T-helper 2 cell treated with Interferon-gamma antibody and Interleukin-4, amounts not matched to agents 5 μg/mL and 100 μg/mL, for 36 hours (primary cell): ENCODE measurements around the gene RERE.
"Not testable (repeated sequence)": the region's sequence is repeated elsewhere in the genome, so short reads cannot be mapped to it uniquely, and the experiment has no call there.

Source experiments
- DNase-seq: peaks from one replicate; pipeline ENCODE4 v3.0.0; 2021; ENCODE audit warnings: low spot score
- H3K27ac Mint-ChIP-seq: one replicate; pipeline ENCODE4 v1.8.0; 2021; ENCODE audit warnings: mild to moderate bottlenecking, mixed read lengths
- H3K27me3 Mint-ChIP-seq: one replicate; pipeline ENCODE4 v1.8.0; 2021; ENCODE audit warnings: low read depth, mixed read lengths
- H3K36me3 Mint-ChIP-seq: one replicate; pipeline ENCODE4 v1.8.0; 2021; ENCODE audit warnings: low read depth, mixed read lengths
- H3K4me1 Mint-ChIP-seq: one replicate; pipeline ENCODE4 v1.8.0; 2021; ENCODE audit warnings: low read depth, mixed read lengths
- H3K4me3 Mint-ChIP-seq: one replicate; pipeline ENCODE4 v1.8.0; 2022; ENCODE audit warnings: mild to moderate bottlenecking, moderate library complexity, mixed read lengths
- H3K9me3 Mint-ChIP-seq: one replicate; pipeline ENCODE4 v1.8.0; 2021; ENCODE audit warnings: mixed read lengths

Gene RERE

GRCh38 chr1:8632102-8632501, 185.3 kb downstream of the RERE start:
- no peak for DNase-seq
- Mint-ChIP-seq H3K27ac (no peak overlapping the region), H3K4me3 (no peak overlapping the region), H3K9me3 (no peaks in the 10 kb centered on the region), H3K36me3 (peaks cover 1% of the 10 kb centered on the region), H3K4me1 (peaks cover 32% of the 10 kb centered on the region), H3K27me3 (no peaks in the 10 kb centered on the region)

- no peaks in the 10 kb centered on the region for H3K27me3 Mint-ChIP-seq
- H3K36me3 Mint-ChIP-seq: peaks cover 1% of the 10 kb centered on the region
- H3K27ac Mint-ChIP-seq: no peak overlapping the region
- peaks cover 41% of the 10 kb centered on the region for H3K4me1 Mint-ChIP-seq
- DNase-seq: no peak
- H3K9me3 Mint-ChIP-seq: no peaks in the 10 kb centered on the region
- no peak overlapping the region for H3K4me3 Mint-ChIP-seq
Observed at GRCh38 chr1:8631163-8631562, 186.3 kb downstream of the RERE start.

GRCh38 chr1:8629241-8630091, 188.0 kb downstream of the RERE start:
- Mint-ChIP-seq H3K27me3 (no peaks in the 10 kb centered on the region), H3K4me3 (peak overlapping the region; percentile 37), H3K4me1 (peaks cover 50% of the 10 kb centered on the region), H3K36me3 (peaks cover 8% of the 10 kb centered on the region), H3K9me3 (no peaks in the 10 kb centered on the region), H3K27ac (peak overlapping the region; percentile 61)
- no peak for DNase-seq

- H3K4me1 Mint-ChIP-seq: peaks cover 56% of the 10 kb centered on the region
- peaks cover 9% of the 10 kb centered on the region for H3K36me3 Mint-ChIP-seq
- no peak for DNase-seq
- no peaks in the 10 kb centered on the region for H3K9me3 Mint-ChIP-seq
- no peak overlapping the region for H3K27ac Mint-ChIP-seq
- H3K4me3 Mint-ChIP-seq: no peak overlapping the region
- no peaks in the 10 kb centered on the region for H3K27me3 Mint-ChIP-seq
Observed at GRCh38 chr1:8628606-8629005, 188.8 kb downstream of the RERE start.

- Mint-ChIP-seq H3K27me3 (no peaks in the 10 kb centered on the region), H3K9me3 (no peaks in the 10 kb centered on the region), H3K4me1 (peaks cover 59% of the 10 kb centered on the region), H3K27ac (no peak overlapping the region), H3K36me3 (peaks cover 11% of the 10 kb centered on the region), H3K4me3 (no peak overlapping the region)
- DNase-seq: no peak
Observed at GRCh38 chr1:8627728-8628127, 189.7 kb downstream of the RERE start.

GRCh38 chr1:8625981-8626898, 191.2 kb downstream of the RERE start:
- Mint-ChIP-seq H3K4me3 (no peak overlapping the region), H3K27me3 (no peaks in the 10 kb centered on the region), H3K27ac (no peak overlapping the region), H3K4me1 (peaks cover 53% of the 10 kb centered on the region), H3K9me3 (no peaks in the 10 kb centered on the region), H3K36me3 (peaks cover 11% of the 10 kb centered on the region)
- DNase-seq: no peak

GRCh38 chr1:8625491-8625890, 191.9 kb downstream of the RERE start:
- no peak for DNase-seq
- Mint-ChIP-seq H3K36me3 (peaks cover 11% of the 10 kb centered on the region), H3K4me3 (no peak overlapping the region), H3K4me1 (peaks cover 49% of the 10 kb centered on the region), H3K27ac (peak overlapping the region; percentile 34), H3K27me3 (no peaks in the 10 kb centered on the region), H3K9me3 (no peaks in the 10 kb centered on the region)

- peak overlapping the region; percentile 1 for H3K4me3 Mint-ChIP-seq
- not testable (repeated sequence) for DNase-seq
Observed at GRCh38 chr1:8623651-8624192, 193.7 kb downstream of the RERE start.

GRCh38 chr1:8621785-8622348, 195.6 kb downstream of the RERE start:
- H3K27me3 Mint-ChIP-seq, H3K27ac Mint-ChIP-seq, H3K9me3 Mint-ChIP-seq, DNase-seq, H3K4me3 Mint-ChIP-seq: not testable (repeated sequence)
- Mint-ChIP-seq H3K4me1 (peaks cover 41% of the 10 kb centered on the region), H3K36me3 (peaks cover 12% of the 10 kb centered on the region)

More at GRCh38 chr1:8623651-8624192, 193.7 kb downstream of the RERE start:
- peaks cover 36% of the 10 kb centered on the region for H3K4me1 Mint-ChIP-seq
- H3K36me3 Mint-ChIP-seq: peaks cover 11% of the 10 kb centered on the region
- H3K27ac Mint-ChIP-seq: peak overlapping the region; percentile 9
- not testable (repeated sequence) for H3K9me3 Mint-ChIP-seq, H3K27me3 Mint-ChIP-seq

GRCh38 chr1:8621034-8621582, 196.3 kb downstream of the RERE start:
- not testable (repeated sequence) for DNase-seq, H3K27ac Mint-ChIP-seq, H3K4me3 Mint-ChIP-seq, H3K9me3 Mint-ChIP-seq, H3K27me3 Mint-ChIP-seq
- Mint-ChIP-seq H3K36me3 (peaks cover 12% of the 10 kb centered on the region), H3K4me1 (peaks cover 33% of the 10 kb centered on the region)

GRCh38 chr1:8619917-8620502, 197.4 kb downstream of the RERE start:
- not testable (repeated sequence) for H3K4me3 Mint-ChIP-seq, DNase-seq, H3K27me3 Mint-ChIP-seq, H3K36me3 Mint-ChIP-seq, H3K27ac Mint-ChIP-seq, H3K9me3 Mint-ChIP-seq
- peaks cover 28% of the 10 kb centered on the region for H3K4me1 Mint-ChIP-seq

GRCh38 chr1:8619419-8619818, 198.0 kb downstream of the RERE start:
- not testable (repeated sequence) for H3K4me3 Mint-ChIP-seq
- H3K4me1 Mint-ChIP-seq: peaks cover 28% of the 10 kb centered on the region

GRCh38 chr1:8616791-8617190, 200.6 kb downstream of the RERE start:
- Mint-ChIP-seq H3K36me3 (peaks cover 12% of the 10 kb centered on the region), H3K4me1 (peaks cover 23% of the 10 kb centered on the region)
- DNase-seq, H3K27me3 Mint-ChIP-seq, H3K9me3 Mint-ChIP-seq, H3K27ac Mint-ChIP-seq, H3K4me3 Mint-ChIP-seq: not testable (repeated sequence)

More at GRCh38 chr1:8619419-8619818, 198.0 kb downstream of the RERE start:
- not testable (repeated sequence) for DNase-seq, H3K36me3 Mint-ChIP-seq, H3K27ac Mint-ChIP-seq, H3K9me3 Mint-ChIP-seq, H3K27me3 Mint-ChIP-seq
